HG03159 (cell line): ENCODE data around the gene DNAJA3.

Experiments
- ATAC-seq: cut with Tn5 transposase; IDR thresholded peaks from one replicate; pipeline ENCODE4 v1.9.1; 2021; ENCODE audit warnings: mild to moderate bottlenecking, moderate library complexity; ENCODE audit not compliant: unreplicated experiment

DNAJA3 gene

GRCh38 chr16:4425378-4426020 lies at the start of gene DNAJA3:
TSS of gene DNAJA3 (plus strand) at chr16:4425868. CDS start at chr16:4425882, 14 bp downstream.
- ATAC-seq = peak; percentile 83

GRCh38 chr16:4376126-4376892 lies 49.4 kb upstream of the DNAJA3 start:
- no peak for ATAC-seq

GRCh38 chr16:4376893-4377572 lies 48.6 kb upstream of the DNAJA3 start:
- no peak for ATAC-seq

GRCh38 chr16:4377573-4378154 lies 48.0 kb upstream of the DNAJA3 start:
- ATAC-seq = no peak

GRCh38 chr16:4378161-4378666 lies 47.5 kb upstream of the DNAJA3 start:
- ATAC-seq = no peak

- no peak for ATAC-seq
Measured at GRCh38 chr16:4378999-4379690, 46.5 kb upstream of the DNAJA3 start.

- ATAC-seq = no peak
Measured at GRCh38 chr16:4380119-4381063, 45.3 kb upstream of the DNAJA3 start.

GRCh38 chr16:4381072-4381934 lies 44.4 kb upstream of the DNAJA3 start:
- no peak for ATAC-seq

GRCh38 chr16:4381935-4382794 lies 43.5 kb upstream of the DNAJA3 start:
- no peak for ATAC-seq

- ATAC-seq = no peak
Measured at GRCh38 chr16:4382795-4383357, 42.8 kb upstream of the DNAJA3 start.

- ATAC-seq = no peak
Measured at GRCh38 chr16:4383591-4384444, 41.9 kb upstream of the DNAJA3 start.

GRCh38 chr16:4384509-4384942 lies 41.1 kb upstream of the DNAJA3 start:
- no peak for ATAC-seq

- ATAC-seq = no peak
Measured at GRCh38 chr16:4385066-4385788, 40.4 kb upstream of the DNAJA3 start.

- no peak for ATAC-seq
Measured at GRCh38 chr16:4385789-4386450, 39.7 kb upstream of the DNAJA3 start.

GRCh38 chr16:4386451-4386805 lies 39.2 kb upstream of the DNAJA3 start:
- ATAC-seq = no peak
